Stimulated activated CD8-positive, alpha-beta memory T cell treated with anti-CD3 and anti-CD28 coated beads, Interleukin-4, amount 100 ng/mL, for 1 hour (primary cell): ENCODE measurements around the gene SEMA5B.

ENCODE experiments used
- DNase-seq, 2 donors: peaks; one replicate each; pipeline ENCODE4 v3.0.0-alpha.2; 2020; ENCODE audit warnings: low read depth in 2 of 2, low spot score in 1 of 2

The SEMA5B gene

GRCh38 chr3:123060054-123060453 lies 32.5 kb upstream of the SEMA5B start:
- DNase-seq: no peak

GRCh38 chr3:123058505-123058904 lies 30.9 kb upstream of the SEMA5B start:
- DNase-seq: no peak

GRCh38 chr3:123055352-123055751 lies 27.8 kb upstream of the SEMA5B start:
- no peak for DNase-seq

GRCh38 chr3:123054931-123055330 lies 27.4 kb upstream of the SEMA5B start:
- no peak for DNase-seq

GRCh38 chr3:123054109-123054778 lies 26.7 kb upstream of the SEMA5B start:
- no peak for DNase-seq

DNA sequence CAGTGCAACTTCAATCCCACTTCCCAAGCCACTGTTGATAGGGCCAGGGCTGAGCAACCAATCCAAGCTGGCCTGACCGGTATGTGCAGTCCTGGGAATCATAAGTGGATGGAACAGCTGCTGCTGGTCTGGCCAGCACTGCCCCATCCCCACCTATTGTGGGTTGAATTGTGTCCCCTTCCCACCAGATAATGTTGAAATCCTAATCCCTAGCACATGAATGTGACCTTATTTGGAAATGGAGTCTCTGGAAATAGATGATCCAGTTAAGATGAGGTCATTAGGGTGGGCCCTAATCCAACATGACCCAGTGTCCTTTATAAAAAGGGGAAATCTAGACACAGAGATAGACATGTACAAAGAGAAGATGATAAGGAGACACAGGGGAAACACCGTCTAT lies 25.5 kb upstream of the SEMA5B start:
- no peak for DNase-seq

GRCh38 chr3:123050666-123051065 lies 23.1 kb upstream of the SEMA5B start:
- no peak for DNase-seq

- DNase-seq: no peak
Measured at GRCh38 chr3:123048480-123049237, 21.1 kb upstream of the SEMA5B start.

- DNase-seq: no peak
Measured at GRCh38 chr3:123047062-123047319, 19.4 kb upstream of the SEMA5B start.

DNA sequence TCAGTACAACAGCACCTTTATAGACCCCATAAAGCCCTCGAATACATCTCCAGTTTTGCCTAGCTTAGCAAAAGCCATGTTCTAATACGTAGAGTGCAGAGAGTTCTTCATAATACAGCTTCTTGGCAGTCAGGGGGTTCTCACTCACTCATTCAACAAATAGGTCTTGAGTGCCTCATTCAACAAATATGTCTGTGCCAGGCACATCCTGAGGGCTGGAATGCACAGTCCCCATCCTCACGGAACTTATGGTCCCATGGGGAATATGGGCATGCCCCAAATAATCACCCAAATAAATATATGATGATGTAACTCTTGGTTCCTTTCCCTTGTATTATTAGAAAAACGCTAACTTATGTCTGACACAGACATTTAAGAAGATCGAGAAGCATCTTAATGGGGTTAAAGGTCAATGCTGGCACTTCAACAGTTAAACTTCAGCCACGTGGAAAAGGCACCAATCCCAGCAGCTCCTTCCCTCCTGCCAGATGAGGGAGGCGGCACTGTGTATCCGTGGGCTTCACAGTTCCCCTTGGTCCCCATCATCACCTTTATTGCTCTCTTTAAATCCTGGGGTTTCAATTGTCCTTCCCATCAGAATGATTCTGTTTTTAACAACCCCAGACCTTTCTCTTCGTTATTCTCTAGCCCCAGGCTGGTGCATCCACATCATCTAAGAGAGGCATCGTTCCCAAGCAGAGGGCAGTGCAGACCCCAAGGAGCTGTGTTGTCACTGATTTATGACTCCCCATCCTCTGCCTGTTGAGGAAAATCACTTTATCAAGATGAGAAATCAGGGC lies 18.9 kb upstream of the SEMA5B start:
- DNase-seq: no peak

- DNase-seq: no peak
Measured at GRCh38 chr3:123044981-123045763, 17.6 kb upstream of the SEMA5B start.

DNA sequence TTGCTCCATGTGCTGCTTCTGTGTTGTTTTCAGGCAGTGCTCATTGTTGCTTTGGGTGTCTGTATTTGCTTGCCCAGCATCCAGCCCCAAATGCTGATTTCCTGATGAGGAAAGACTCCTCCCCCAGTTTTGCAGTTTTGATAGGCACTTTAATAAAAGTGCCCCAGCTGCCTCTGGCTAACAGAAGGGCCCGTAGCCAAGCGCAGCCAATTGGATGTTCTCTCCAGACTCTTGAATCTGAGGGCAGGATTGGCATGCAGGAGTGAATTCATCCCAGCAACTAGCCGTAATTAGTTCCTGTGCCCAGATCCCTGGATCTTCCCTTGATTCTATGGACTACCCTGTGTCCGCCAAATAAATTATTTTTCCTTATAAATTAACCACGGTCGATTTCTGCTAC lies 14.8 kb upstream of the SEMA5B start:
- DNase-seq: no peak

- no peak for DNase-seq
Measured at GRCh38 chr3:123039178-123039577, 11.6 kb upstream of the SEMA5B start.

- DNase-seq: no peak
Measured at GRCh38 chr3:123038751-123039150, 11.2 kb upstream of the SEMA5B start.

DNA sequence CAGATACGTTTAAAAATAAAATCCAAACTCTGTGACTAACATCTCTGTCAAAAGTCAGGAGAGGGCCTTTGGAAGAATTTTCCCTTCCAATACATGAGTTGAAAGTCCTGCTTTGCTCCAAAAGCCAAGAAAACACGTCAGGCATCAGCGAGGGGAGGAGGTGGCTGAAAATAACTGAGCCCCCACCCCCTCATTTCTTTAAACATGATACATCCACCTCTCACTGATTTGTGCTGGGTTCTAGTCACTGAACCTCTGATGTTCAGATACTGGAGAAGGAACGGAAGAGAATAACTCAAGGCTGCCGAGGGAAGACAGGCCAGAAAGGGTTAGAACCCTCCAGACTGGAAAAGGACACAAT lies 9.4 kb upstream of the SEMA5B start:
- DNase-seq: no peak

- no peak for DNase-seq
Measured at GRCh38 chr3:123036352-123037014, 8.9 kb upstream of the SEMA5B start.

DNA sequence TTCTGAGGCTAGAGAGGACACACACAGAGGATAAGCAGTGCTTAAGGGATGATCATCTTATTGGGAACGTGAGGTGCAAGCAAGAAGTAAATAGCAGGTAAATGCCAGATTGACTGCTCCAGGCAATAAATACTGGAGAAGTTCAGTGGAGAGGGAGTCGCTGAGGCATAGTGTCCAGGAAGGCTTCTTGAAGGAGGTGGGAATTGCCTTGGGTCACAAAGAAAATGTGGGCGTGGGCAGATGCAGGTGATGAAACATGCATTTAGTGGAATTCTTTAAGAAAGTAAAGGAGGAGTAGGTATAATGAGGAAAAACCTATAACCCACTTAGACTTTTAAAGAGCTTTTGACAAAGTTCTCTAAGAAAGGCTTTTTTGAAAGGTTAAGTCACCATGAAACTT lies 7.4 kb upstream of the SEMA5B start:
- no peak for DNase-seq

DNA sequence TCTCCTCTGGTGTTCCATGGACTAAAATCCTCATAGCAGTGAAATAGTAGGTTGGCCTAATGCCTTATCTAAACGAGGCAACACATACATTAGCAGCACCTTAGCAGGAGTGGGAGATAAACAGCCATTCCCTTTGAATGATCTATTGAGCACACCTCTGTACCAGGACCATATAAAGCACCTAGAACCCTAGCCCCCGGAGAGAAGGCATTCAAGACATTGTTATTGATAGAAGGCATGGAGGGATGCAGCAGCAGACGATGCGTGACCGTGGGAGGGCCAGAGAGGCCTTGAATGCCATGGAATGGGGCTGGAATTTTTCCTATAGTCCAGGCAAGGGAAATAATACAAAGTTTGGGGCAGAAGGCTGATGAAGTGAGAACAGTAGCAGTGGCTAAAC lies 6.6 kb upstream of the SEMA5B start:
- no peak for DNase-seq

GRCh38 chr3:123032057-123032456 lies 4.5 kb upstream of the SEMA5B start:
- no peak for DNase-seq

GRCh38 chr3:123031051-123031450 lies 3.5 kb upstream of the SEMA5B start:
- no peak for DNase-seq

- no peak for DNase-seq
Measured at GRCh38 chr3:123028233-123028828, 768 bp upstream of the SEMA5B start.
